DND-41 (cell line): ENCODE results near the gene SCYGR1.

Experiments used
- ATAC-seq: fragments of 200-7000 bp; cut with Tn5 transposase; 3 replicates; pipeline ENCODE4 v1.9.1; 2021; ENCODE audit warnings: low read depth; ENCODE audit not compliant: insufficient read depth
- DNase-seq: peaks from one replicate; pipeline ENCODE4 v3.0.0-alpha.2; 2020
- H2AFZ ChIP-seq: 2 replicates; pipeline ENCODE4 v1.6.0; 2012; ENCODE audit warnings: low read depth, low read length
- H3K27ac ChIP-seq: 2 replicates; pipeline ENCODE4 v1.5.1; 2012; ENCODE audit warnings: low read length, inconsistent platforms
- H3K27me3 ChIP-seq: fragments of 200-600 bp; sonication (generic); 2 replicates; pipeline ENCODE4 v1.6.0; 2012; ENCODE audit warnings: low read length, mild to moderate bottlenecking, inconsistent platforms; ENCODE audit not compliant: insufficient read depth, poor library complexity
- H3K36me3 ChIP-seq: 2 replicates; pipeline ENCODE4 v1.5.1; 2012; ENCODE audit warnings: low read length, inconsistent platforms; ENCODE audit not compliant: insufficient read depth
- H3K4me1 ChIP-seq: 2 replicates; pipeline ENCODE4 v1.5.1; 2012; ENCODE audit warnings: mild to moderate bottlenecking, low read length; ENCODE audit not compliant: insufficient read depth
- H3K4me2 ChIP-seq: 2 replicates; pipeline ENCODE4 v1.6.0; 2012; ENCODE audit warnings: mild to moderate bottlenecking, moderate library complexity, low read length, inconsistent platforms; ENCODE audit not compliant: insufficient read depth
- H3K4me3 ChIP-seq, 2 experiments: fragments of 200-600 bp in 1 of 2; shearing (Covaris generic) in 1 of 2; 2 replicates each; pipeline ENCODE4 v1.5.1; 2012 to 2016; ENCODE audit warnings: inconsistent platforms in 2 of 2, low read length in 2 of 2, mild to moderate bottlenecking in 2 of 2, low read depth in 1 of 2, moderate library complexity in 1 of 2
- H3K79me2 ChIP-seq: 2 replicates; pipeline ENCODE4 v1.6.0; 2012; ENCODE audit warnings: low read length, inconsistent platforms; ENCODE audit not compliant: insufficient read depth
- H3K9ac ChIP-seq: 2 replicates; pipeline ENCODE4 v1.6.0; 2012; ENCODE audit warnings: low read depth, mild to moderate bottlenecking, inconsistent platforms, low read length, moderate library complexity
- H3K9me3 ChIP-seq: 2 replicates; pipeline ENCODE4 v1.5.1; 2012; ENCODE audit warnings: low read length, moderate library complexity, mild to moderate bottlenecking, inconsistent platforms; ENCODE audit not compliant: insufficient read depth, severe bottlenecking
- H4K20me1 ChIP-seq: 2 replicates; pipeline ENCODE4 v1.6.0; 2012; ENCODE audit warnings: low read length; ENCODE audit not compliant: insufficient read depth
- EZH2 ChIP-seq: IDR thresholded peaks from 3 replicates; pipeline ENCODE4 v1.6.1; 2012; ENCODE audit warnings: borderline replicate concordance, low read depth, mild to moderate bottlenecking, moderate library complexity, low read length, inconsistent platforms; ENCODE audit not compliant: severe bottlenecking
- TF ChIP-seq, protein P1 (sequence below): IDR thresholded peaks from 2 replicates; pipeline ENCODE4 v1.5.1; 2012; ENCODE audit warnings: borderline replicate concordance, low read length, moderate library complexity, mild to moderate bottlenecking; ENCODE audit not compliant: poor library complexity, severe bottlenecking; ENCODE audit errors: extremely low read depth

The SCYGR1 gene

DNA sequence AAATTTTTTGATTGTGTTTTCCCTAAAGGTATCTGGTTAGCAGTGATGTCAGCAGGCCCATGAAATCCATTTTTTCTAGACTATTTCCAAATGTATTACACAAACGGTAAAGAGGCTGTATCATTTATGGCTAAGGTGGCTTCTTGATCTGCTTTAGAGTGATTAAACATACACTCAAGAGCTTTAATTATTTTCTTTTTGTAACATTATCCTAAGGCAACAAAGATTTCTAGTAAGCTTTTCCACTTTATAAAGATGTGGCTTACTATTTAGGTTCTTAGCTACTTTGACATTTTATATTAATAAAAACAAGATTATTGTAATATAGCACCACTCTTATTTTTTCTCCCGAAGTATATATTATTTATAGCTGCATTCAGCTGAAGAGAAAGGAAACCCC, 46.2 kb downstream of the SCYGR1 start:
- Histone ChIP-seq H3K79me2 (0 out of 2 replicates have a peak, but pooled peaks cover 2% of the 10 kb centered on the region), H3K9ac (no peak overlapping the region)
- no peak for ATAC-seq

DNA sequence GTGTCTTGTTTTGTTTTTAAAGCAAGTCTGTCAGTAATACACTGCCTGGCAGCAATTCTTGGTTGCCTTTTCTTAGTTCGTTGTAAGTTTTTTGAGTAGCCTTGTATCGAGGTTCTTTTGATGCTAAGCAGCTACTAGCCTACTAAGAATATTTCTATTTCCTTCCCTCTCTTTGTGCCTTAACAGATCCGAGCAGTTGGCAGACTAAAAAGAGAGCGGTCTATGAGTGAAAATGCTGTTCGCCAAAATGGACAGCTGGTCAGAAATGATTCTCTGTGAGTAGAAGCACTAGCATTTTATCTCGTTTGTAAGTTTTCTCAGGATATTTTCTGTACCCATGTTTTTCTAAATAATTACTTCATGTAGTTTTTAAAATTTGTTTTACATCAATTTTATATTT, 47.6 kb downstream of the SCYGR1 start:
- Histone ChIP-seq H3K79me2 (0 out of 2 replicates have a peak, but pooled peaks cover 2% of the 10 kb centered on the region), H3K4me2 (no peak overlapping the region), H2AFZ (no peak overlapping the region), H3K9me3 (no peaks in the 10 kb centered on the region), H3K9ac (no peak overlapping the region), H3K27ac (no peak overlapping the region), H3K27me3 (no peaks in the 10 kb centered on the region), H3K4me1 (no peaks in the 10 kb centered on the region), H4K20me1 (no peaks in the 10 kb centered on the region), H3K4me3 (0 out of 4 replicates have a peak overlapping the region, but pooled peaks of 1 of the 2 experiments have one; percentile 3), H3K36me3 (peaks cover 45% of the 10 kb centered on the region)
- DNase-seq (no peak), ATAC-seq (no peak)
- TF ChIP-seq, protein P1, sequence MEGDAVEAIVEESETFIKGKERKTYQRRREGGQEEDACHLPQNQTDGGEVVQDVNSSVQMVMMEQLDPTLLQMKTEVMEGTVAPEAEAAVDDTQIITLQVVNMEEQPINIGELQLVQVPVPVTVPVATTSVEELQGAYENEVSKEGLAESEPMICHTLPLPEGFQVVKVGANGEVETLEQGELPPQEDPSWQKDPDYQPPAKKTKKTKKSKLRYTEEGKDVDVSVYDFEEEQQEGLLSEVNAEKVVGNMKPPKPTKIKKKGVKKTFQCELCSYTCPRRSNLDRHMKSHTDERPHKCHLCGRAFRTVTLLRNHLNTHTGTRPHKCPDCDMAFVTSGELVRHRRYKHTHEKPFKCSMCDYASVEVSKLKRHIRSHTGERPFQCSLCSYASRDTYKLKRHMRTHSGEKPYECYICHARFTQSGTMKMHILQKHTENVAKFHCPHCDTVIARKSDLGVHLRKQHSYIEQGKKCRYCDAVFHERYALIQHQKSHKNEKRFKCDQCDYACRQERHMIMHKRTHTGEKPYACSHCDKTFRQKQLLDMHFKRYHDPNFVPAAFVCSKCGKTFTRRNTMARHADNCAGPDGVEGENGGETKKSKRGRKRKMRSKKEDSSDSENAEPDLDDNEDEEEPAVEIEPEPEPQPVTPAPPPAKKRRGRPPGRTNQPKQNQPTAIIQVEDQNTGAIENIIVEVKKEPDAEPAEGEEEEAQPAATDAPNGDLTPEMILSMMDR, result no peak
- no peak for TF ChIP-seq EZH2

More for the DNA sequence above, 46.2 kb downstream of the SCYGR1 start:
- Histone ChIP-seq H3K27ac (no peak overlapping the region), H3K36me3 (peaks cover 35% of the 10 kb centered on the region), H3K4me3 (no peak overlapping the region), H3K4me1 (no peaks in the 10 kb centered on the region), H4K20me1 (no peaks in the 10 kb centered on the region), H3K9me3 (no peaks in the 10 kb centered on the region), H3K4me2 (no peak overlapping the region), H3K27me3 (no peaks in the 10 kb centered on the region), H2AFZ (no peak overlapping the region)
- no peak for DNase-seq
- TF ChIP-seq EZH2, result no peak
- TF ChIP-seq, protein P1, result no peak

DNA sequence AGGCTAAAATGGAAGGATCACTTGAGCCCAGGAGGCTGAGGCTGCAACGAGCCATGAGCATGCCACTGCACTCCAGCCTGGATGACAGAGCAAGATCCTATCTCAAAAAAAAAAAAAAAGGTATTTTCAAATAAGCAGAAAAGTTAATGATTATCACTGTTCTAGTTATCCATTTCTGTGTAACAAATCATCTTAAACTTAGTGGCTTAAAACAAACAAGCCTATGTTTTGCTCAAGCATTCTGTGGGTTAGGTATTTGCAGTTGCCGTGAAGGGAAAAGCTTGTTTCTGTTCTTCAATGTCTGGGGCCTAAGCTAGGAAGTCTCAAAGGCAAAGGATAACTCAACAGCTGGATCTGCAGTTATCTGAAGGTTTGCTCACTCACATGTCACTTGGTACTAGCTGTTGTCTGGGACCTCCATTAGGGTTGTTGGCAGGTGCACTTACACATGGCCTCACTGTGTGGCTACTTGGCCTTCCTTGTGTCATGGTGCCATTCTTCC, 48.6 kb downstream of the SCYGR1 start:
- Histone ChIP-seq H3K4me2 (no peak overlapping the region), H3K9ac (no peak overlapping the region), H3K4me3 (no peak overlapping the region), H3K27ac (no peak overlapping the region), H4K20me1 (no peaks in the 10 kb centered on the region), H3K36me3 (peaks cover 54% of the 10 kb centered on the region), H3K4me1 (no peaks in the 10 kb centered on the region), H3K27me3 (no peaks in the 10 kb centered on the region), H3K9me3 (no peaks in the 10 kb centered on the region), H3K79me2 (0 out of 2 replicates have a peak, but pooled peaks cover 2% of the 10 kb centered on the region), H2AFZ (no peak overlapping the region)
- TF ChIP-seq EZH2, result no peak
- TF ChIP-seq, protein P1, result no peak
- DNase-seq (no peak), ATAC-seq (no peak)
